Upper lobe of left lung (tissue), 4 donors: ENCODE results near the gene SVIL.
"Not testable (repeated sequence)": the region's sequence is repeated elsewhere in the genome, so short reads cannot be mapped to it uniquely, and the experiment has no call there.

Experiments used
- CTCF ChIP-seq, 6 experiments: fragments of 450-650 bp in 4 of 6; fragments of 200-600 bp in 2 of 6; sonication (generic) in 2 of 6; IDR thresholded peaks; one replicate each; pipeline ENCODE4 v1.5.1; 2016 to 2019; ENCODE audit warnings: antibody characterized with exemption in 6 of 6
- EP300 ChIP-seq, 4 donors: sonication (generic); formaldehyde crosslinking; IDR thresholded peaks; one replicate each; pipeline ENCODE4 v1.5.1; 2017; ENCODE audit warnings: antibody characterized with exemption in 4 of 4, control low read depth in 2 of 4
- POLR2A ChIP-seq, 4 donors: fragments of 450-650 bp; IDR thresholded peaks; one replicate each; pipeline ENCODE4 v1.5.1; 2016 to 2017; ENCODE audit warnings: antibody characterized with exemption in 4 of 4, mild to moderate bottlenecking in 2 of 4
- POLR2AphosphoS5 ChIP-seq, 2 donors: sonication (generic); formaldehyde crosslinking; IDR thresholded peaks; one replicate each; pipeline ENCODE4 v1.5.1; 2017; ENCODE audit warnings: antibody characterized with exemption in 2 of 2

DNA sequence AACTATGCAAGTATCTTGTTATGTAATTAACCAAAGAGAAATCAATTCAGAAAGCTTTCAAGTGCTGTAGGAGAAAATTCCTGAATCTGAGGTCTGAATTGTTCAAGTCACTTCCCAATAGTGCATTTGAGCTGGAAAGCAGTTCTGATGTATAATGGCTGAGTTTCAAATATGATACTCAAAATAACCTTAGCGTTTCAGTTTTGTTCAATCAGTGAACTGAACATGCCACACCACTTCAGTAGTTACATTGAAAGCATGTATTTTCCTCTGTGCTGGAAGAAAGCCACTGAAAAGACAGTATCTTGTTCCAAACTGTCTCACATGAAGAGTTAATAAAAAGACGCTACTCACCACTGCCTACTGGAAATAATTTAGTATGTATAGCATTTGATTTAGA, 64.5 kb downstream of the SVIL start:
- not testable (repeated sequence) for TF ChIP-seq CTCF, POLR2A, POLR2AphosphoS5, EP300 (IDR thresholded peaks at IDR 0.05)
